Adipose tissue (tissue), 3 donors: Measurements from ENCODE around the gene TPD52L1. TPM values are rescaled to one million over a fixed set of nuclear protein-coding genes. Genes with fewer than 3 reads are reported as not detected.

Experiments used
- H3K27ac ChIP-seq: one replicate; pipeline ENCODE4 v1.5.1; 2013; ENCODE audit warnings: low read depth, low read length
- WGBS, 3 donors: extraction: QIAGEN DNeasy Blood & Tissue Kit; methylation state at CpG; one replicate each; pipeline ENCODE4 v1.1.7; 2013; 5-methylcytosine and 5-hydroxymethylcytosine counted together
- polyA plus RNA-seq, 3 donors: library from polyadenylated mRNA; stranded (reverse); fragments of 200-250 nt; gene quantifications; one replicate each; pipeline ENCODE4 v1.2.3, GENCODE V29; 2013
- donor health status: healthy with polysubstance abuse.
- donor health status: Bipolar disorder and iron deficiency.
- donor health status: healthy.

Gene TPD52L1
- polyA plus RNA-seq, 3 donors = 37.3 to 76.6 (median 38.3) TPM

- no peak overlapping the region for H3K27ac ChIP-seq
- 77 to 83% (median 80%) methylated on average over 6 of the region's 6 CpGs for WGBS, 3 donors
Measured at GRCh38 chr6:125307150-125307838, 153.7 kb downstream of the TPD52L1 start.

- WGBS, 3 donors = 48 to 62% (median 61%) methylated on average over 6 of the region's 6 CpGs
- no peak overlapping the region for H3K27ac ChIP-seq
Measured at GRCh38 chr6:125307964-125308615, 154.5 kb downstream of the TPD52L1 start.

- H3K27ac ChIP-seq = no peak overlapping the region
- WGBS, 3 donors = 43 to 51% (median 51%) methylated on average over 7 of the region's 7 CpGs
Measured at GRCh38 chr6:125310994-125311649, 157.5 kb downstream of the TPD52L1 start.

GRCh38 chr6:125312478-125312877 is 158.9 kb downstream of the TPD52L1 start:
- no peak overlapping the region for H3K27ac ChIP-seq
- 56 to 76% (median 60%) methylated on average over 2 of the region's 2 CpGs for WGBS, 3 donors

GRCh38 chr6:125312950-125313349 is 159.4 kb downstream of the TPD52L1 start:
- H3K27ac ChIP-seq = no peak overlapping the region
- 81 to 87% (median 84%) methylated on average over 4 of the region's 4 CpGs for WGBS, 3 donors

Other genes starting within 250 kb of the TPD52L1 start
- gene RNF217, start 191.3 kb upstream of the TPD52L1 start, polyA plus RNA-seq = 10 to 100 TPM in 1 of 3 donors, 1 to 10 TPM in 2; 1.8 to 10.1 (median 7.8) TPM
- gene HDDC2, start 148.2 kb downstream of the TPD52L1 start, polyA plus RNA-seq = 100 to 1,000 TPM in 1 of 3 donors, 10 to 100 TPM in 2; 35.5 to 106 (median 79.6) TPM